PC-3 (cell line): ENCODE data around the gene ARL2BP.

Source experiments
- EZH2phosphoT487 ChIP-seq: fragments of 300-600 bp; sonication (generic); IDR thresholded peaks from 2 replicates; pipeline ENCODE4 v1.6.1; 2018; ENCODE audit warnings: mild to moderate bottlenecking, antibody characterized with exemption, low read length, borderline replicate concordance
- TF ChIP-seq, protein P1 (sequence below): fragments of 300-600 bp; sonication (generic); conservative IDR thresholded peaks from 2 replicates; pipeline ENCODE4 v1.5.1; 2017; ENCODE audit warnings: antibody characterized with exemption, low read depth, mild to moderate bottlenecking, low read length

DNA sequence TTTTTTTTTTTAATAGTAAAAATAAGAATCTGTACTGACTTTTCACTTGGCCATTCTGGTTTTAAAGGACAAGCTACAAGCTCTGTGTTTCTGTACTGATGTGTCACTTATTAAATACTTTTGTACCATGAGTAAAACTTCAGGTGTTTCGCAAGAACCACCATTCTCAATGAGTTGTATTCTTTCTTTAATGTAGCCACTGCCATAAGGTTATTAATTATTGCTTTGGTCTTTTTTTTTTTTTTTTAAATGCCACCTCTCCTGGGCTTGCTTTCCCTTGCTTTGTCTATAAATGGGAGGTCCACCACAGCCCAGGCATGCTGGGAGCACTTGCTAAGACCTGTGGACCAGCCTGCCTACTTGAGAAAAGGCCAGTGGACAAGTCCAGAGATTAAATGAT lies 8.4 kb downstream of the ARL2BP start:
- TF ChIP-seq, protein P1, sequence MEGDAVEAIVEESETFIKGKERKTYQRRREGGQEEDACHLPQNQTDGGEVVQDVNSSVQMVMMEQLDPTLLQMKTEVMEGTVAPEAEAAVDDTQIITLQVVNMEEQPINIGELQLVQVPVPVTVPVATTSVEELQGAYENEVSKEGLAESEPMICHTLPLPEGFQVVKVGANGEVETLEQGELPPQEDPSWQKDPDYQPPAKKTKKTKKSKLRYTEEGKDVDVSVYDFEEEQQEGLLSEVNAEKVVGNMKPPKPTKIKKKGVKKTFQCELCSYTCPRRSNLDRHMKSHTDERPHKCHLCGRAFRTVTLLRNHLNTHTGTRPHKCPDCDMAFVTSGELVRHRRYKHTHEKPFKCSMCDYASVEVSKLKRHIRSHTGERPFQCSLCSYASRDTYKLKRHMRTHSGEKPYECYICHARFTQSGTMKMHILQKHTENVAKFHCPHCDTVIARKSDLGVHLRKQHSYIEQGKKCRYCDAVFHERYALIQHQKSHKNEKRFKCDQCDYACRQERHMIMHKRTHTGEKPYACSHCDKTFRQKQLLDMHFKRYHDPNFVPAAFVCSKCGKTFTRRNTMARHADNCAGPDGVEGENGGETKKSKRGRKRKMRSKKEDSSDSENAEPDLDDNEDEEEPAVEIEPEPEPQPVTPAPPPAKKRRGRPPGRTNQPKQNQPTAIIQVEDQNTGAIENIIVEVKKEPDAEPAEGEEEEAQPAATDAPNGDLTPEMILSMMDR: no peak
- TF ChIP-seq EZH2phosphoT487: no peak
